ENCODE measurements around the gene AURKA.

AURKA gene

DNA sequence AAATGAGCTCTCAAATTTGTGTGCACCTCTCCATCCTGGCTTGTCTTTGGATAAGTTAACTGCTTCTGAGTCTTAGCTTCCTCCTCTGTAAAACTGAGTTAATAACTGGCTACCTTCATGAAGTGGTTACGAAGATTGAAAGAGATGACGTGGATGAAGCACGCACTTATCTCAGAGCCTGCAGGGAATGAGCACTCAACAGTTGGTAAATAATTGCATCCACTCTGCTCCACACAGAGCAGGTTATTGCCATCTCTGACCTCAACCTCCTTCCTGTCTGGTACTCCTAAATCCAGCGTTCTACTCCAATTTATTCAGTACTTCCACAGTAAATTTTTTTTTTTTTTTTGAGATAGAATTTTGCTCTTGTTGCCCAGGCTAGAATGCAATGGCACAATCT, 6.9 kb downstream of the AURKA start:
- no peak for ATAC-seq

DNA sequence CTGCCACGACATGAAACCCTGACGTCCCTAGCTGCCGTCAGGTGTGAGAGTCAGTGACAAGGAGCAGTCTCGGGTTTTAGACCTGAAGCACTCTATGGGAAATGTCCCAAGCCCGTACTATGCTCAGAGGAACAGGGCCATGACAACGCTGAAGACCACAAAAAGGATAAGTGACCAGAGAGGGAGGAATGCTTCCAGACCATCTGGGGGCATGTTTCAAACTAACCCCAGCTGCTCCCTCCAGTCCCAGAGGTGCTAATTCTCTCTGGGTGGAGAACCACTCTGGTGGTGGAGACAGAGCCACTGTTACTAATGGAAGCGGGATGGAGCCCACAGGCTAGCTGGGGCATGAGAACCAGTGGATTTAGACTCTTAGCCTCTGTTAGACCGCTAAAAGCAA, 8.7 kb downstream of the AURKA start:
- no peak for ATAC-seq

More for the DNA sequence above, 6.9 kb downstream of the AURKA start:
- TF ChIP-seq BACH2 (CRISPR knock-in tag; IDR thresholded peaks at IDR 0.05; ENCODE audit: borderline replicate concordance), result no peak
- TF ChIP-seq, protein P1, sequence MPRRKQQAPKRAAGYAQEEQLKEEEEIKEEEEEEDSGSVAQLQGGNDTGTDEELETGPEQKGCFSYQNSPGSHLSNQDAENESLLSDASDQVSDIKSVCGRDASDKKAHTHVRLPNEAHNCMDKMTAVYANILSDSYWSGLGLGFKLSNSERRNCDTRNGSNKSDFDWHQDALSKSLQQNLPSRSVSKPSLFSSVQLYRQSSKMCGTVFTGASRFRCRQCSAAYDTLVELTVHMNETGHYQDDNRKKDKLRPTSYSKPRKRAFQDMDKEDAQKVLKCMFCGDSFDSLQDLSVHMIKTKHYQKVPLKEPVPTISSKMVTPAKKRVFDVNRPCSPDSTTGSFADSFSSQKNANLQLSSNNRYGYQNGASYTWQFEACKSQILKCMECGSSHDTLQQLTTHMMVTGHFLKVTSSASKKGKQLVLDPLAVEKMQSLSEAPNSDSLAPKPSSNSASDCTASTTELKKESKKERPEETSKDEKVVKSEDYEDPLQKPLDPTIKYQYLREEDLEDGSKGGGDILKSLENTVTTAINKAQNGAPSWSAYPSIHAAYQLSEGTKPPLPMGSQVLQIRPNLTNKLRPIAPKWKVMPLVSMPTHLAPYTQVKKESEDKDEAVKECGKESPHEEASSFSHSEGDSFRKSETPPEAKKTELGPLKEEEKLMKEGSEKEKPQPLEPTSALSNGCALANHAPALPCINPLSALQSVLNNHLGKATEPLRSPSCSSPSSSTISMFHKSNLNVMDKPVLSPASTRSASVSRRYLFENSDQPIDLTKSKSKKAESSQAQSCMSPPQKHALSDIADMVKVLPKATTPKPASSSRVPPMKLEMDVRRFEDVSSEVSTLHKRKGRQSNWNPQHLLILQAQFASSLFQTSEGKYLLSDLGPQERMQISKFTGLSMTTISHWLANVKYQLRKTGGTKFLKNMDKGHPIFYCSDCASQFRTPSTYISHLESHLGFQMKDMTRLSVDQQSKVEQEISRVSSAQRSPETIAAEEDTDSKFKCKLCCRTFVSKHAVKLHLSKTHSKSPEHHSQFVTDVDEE (CRISPR knock-in tag; IDR thresholded peaks at IDR 0.05), result no peak
- TF ChIP-seq ARNTL (CRISPR knock-in tag; IDR thresholded peaks at IDR 0.05; ENCODE audit: borderline replicate concordance, low read depth), result no peak
- TF ChIP-seq OSR1 (CRISPR knock-in tag; IDR thresholded peaks at IDR 0.05), result no peak
- TF ChIP-seq ZNF70 (CRISPR knock-in tag; IDR thresholded peaks at IDR 0.05), result no peak
- no peak for TF ChIP-seq TOX (CRISPR knock-in tag; IDR thresholded peaks at IDR 0.05; ENCODE audit: borderline replicate concordance)

DNA sequence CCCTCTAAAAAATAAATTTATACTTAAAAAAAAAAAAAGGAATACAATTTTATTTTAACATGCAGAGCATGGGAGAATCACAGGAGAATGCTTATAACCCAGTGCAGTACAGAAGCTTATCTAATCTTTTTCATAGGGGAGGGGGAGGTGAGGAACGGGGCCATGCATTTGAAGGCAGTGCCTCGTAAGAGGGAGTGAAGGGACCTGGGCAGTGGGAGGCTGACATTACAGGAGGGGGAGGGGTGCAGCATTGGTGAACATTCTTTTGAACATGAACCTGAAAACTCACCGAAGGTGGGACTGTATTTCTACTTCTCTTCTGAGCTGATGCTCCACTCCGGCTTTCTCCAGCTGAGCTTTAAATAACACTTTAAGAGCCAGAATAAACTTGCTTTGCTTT, 9.3 kb downstream of the AURKA start:
- no peak for ATAC-seq
- TF ChIP-seq, protein P2, sequence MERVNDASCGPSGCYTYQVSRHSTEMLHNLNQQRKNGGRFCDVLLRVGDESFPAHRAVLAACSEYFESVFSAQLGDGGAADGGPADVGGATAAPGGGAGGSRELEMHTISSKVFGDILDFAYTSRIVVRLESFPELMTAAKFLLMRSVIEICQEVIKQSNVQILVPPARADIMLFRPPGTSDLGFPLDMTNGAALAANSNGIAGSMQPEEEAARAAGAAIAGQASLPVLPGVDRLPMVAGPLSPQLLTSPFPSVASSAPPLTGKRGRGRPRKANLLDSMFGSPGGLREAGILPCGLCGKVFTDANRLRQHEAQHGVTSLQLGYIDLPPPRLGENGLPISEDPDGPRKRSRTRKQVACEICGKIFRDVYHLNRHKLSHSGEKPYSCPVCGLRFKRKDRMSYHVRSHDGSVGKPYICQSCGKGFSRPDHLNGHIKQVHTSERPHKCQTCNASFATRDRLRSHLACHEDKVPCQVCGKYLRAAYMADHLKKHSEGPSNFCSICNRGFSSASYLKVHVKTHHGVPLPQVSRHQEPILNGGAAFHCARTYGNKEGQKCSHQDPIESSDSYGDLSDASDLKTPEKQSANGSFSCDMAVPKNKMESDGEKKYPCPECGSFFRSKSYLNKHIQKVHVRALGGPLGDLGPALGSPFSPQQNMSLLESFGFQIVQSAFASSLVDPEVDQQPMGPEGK (CRISPR knock-in tag; IDR thresholded peaks at IDR 0.05; ENCODE audit: borderline replicate concordance), result no peak
- no peak for TF ChIP-seq ZC3H10 (CRISPR knock-in tag; IDR thresholded peaks at IDR 0.05)
- TF ChIP-seq PPARA (CRISPR knock-in tag; IDR thresholded peaks at IDR 0.05; ENCODE audit: borderline replicate concordance), result no peak
- TF ChIP-seq ZFP3 (CRISPR knock-in tag; IDR thresholded peaks at IDR 0.05), result no peak
- TF ChIP-seq, protein P3, sequence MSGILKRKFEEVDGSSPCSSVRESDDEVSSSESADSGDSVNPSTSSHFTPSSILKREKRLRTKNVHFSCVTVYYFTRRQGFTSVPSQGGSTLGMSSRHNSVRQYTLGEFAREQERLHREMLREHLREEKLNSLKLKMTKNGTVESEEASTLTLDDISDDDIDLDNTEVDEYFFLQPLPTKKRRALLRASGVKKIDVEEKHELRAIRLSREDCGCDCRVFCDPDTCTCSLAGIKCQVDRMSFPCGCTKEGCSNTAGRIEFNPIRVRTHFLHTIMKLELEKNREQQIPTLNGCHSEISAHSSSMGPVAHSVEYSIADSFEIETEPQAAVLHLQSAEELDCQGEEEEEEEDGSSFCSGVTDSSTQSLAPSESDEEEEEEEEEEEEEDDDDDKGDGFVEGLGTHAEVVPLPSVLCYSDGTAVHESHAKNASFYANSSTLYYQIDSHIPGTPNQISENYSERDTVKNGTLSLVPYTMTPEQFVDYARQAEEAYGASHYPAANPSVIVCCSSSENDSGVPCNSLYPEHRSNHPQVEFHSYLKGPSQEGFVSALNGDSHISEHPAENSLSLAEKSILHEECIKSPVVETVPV (CRISPR knock-in tag; IDR thresholded peaks at IDR 0.05), result no peak
- TF ChIP-seq, protein P4, sequence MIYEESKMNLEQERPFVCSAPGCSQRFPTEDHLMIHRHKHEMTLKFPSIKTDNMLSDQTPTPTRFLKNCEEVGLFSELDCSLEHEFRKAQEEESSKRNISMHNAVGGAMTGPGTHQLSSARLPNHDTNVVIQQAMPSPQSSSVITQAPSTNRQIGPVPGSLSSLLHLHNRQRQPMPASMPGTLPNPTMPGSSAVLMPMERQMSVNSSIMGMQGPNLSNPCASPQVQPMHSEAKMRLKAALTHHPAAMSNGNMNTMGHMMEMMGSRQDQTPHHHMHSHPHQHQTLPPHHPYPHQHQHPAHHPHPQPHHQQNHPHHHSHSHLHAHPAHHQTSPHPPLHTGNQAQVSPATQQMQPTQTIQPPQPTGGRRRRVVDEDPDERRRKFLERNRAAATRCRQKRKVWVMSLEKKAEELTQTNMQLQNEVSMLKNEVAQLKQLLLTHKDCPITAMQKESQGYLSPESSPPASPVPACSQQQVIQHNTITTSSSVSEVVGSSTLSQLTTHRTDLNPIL (CRISPR knock-in tag; IDR thresholded peaks at IDR 0.05; ENCODE audit: low read depth), result no peak
- no peak for TF ChIP-seq OSR1 (CRISPR knock-in tag; IDR thresholded peaks at IDR 0.05)
- TF ChIP-seq ESRRG (CRISPR knock-in tag; IDR thresholded peaks at IDR 0.05), result no peak
- TF ChIP-seq ARNTL (CRISPR knock-in tag; IDR thresholded peaks at IDR 0.05; ENCODE audit: borderline replicate concordance, low read depth), result no peak
- TF ChIP-seq BACH2 (CRISPR knock-in tag; IDR thresholded peaks at IDR 0.05; ENCODE audit: borderline replicate concordance), result no peak
- no peak for TF ChIP-seq RARB (CRISPR knock-in tag; IDR thresholded peaks at IDR 0.05)
- TF ChIP-seq ZNF70 (CRISPR knock-in tag; IDR thresholded peaks at IDR 0.05), result no peak
- TF ChIP-seq, protein P5, sequence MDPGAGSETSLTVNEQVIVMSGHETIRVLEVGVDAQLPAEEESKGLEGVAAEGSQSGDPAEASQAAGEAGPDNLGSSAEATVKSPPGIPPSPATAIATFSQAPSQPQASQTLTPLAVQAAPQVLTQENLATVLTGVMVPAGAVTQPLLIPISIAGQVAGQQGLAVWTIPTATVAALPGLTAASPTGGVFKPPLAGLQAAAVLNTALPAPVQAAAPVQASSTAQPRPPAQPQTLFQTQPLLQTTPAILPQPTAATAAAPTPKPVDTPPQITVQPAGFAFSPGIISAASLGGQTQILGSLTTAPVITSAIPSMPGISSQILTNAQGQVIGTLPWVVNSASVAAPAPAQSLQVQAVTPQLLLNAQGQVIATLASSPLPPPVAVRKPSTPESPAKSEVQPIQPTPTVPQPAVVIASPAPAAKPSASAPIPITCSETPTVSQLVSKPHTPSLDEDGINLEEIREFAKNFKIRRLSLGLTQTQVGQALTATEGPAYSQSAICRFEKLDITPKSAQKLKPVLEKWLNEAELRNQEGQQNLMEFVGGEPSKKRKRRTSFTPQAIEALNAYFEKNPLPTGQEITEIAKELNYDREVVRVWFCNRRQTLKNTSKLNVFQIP (CRISPR knock-in tag; IDR thresholded peaks at IDR 0.05; ENCODE audit: borderline replicate concordance, low read depth), result no peak
- TF ChIP-seq SNAI2 (CRISPR knock-in tag; IDR thresholded peaks at IDR 0.05), result no peak
- no peak for TF ChIP-seq TOX (CRISPR knock-in tag; IDR thresholded peaks at IDR 0.05; ENCODE audit: borderline replicate concordance)
- no peak for TF ChIP-seq GLIS3 (CRISPR knock-in tag; IDR thresholded peaks at IDR 0.05)
- TF ChIP-seq ZNF8 (CRISPR knock-in tag; IDR thresholded peaks at IDR 0.05), result no peak
- TF ChIP-seq, protein P1 (CRISPR knock-in tag; IDR thresholded peaks at IDR 0.05), result no peak

More for the DNA sequence above, 8.7 kb downstream of the AURKA start:
- TF ChIP-seq ZNF565 (CRISPR knock-in tag; conservative IDR thresholded peaks at IDR 0.05; ENCODE audit: low read depth) (no peak), ZFP3 (CRISPR knock-in tag; IDR thresholded peaks at IDR 0.05) (no peak), TCF4 (CRISPR knock-in tag; IDR thresholded peaks at IDR 0.05; ENCODE audit: borderline replicate concordance) (no peak)

Data from SK-N-SH treated with all-trans-retinoic acid at 6 μM for 48 hours (cell line).